Fibroblast of lung (primary cell): ENCODE measurements around the gene SEMA3D.

ENCODE experiments used
- CTCF ChIP-seq, 2 donors: IDR thresholded peaks in 1 of 2; conservative IDR thresholded peaks in 1 of 2; 1 replicate in 1 of 2; 2 replicates in 1 of 2; pipeline ENCODE4 v1.5.1; 2011 to 2012; ENCODE audit warnings: low read length in 2 of 2, control low read depth in 1 of 2, inconsistent platforms in 1 of 2, low read depth in 1 of 2, mild to moderate bottlenecking in 1 of 2
- EZH2 ChIP-seq: IDR thresholded peaks from 2 replicates; pipeline ENCODE4 v1.5.1; 2012; ENCODE audit warnings: low read length, control low read depth, mild to moderate bottlenecking; ENCODE audit errors: missing control alignments

GRCh38 chr7:85039196-85039923 is 147.5 kb downstream of the SEMA3D start:
- no peak for TF ChIP-seq CTCF (conservative IDR thresholded peaks at IDR 0.05 in 1 of 2, IDR thresholded peaks at IDR 0.05 in 1 of 2; ENCODE audit: low read depth in 1 of 2, low read length in 2 of 2)
- no peak for TF ChIP-seq EZH2
